C4-2B (cell line): Measurements from ENCODE around the gene NELL1.

ENCODE experiments used
- CTCF ChIP-seq: fragments of 450-650 bp; conservative IDR thresholded peaks from 2 replicates; pipeline ENCODE4 v1.5.1; 2017; ENCODE audit warnings: mild to moderate bottlenecking
- ZFX ChIP-seq: fragments of 450-650 bp; IDR thresholded peaks from 2 replicates; pipeline ENCODE4 v1.6.1; 2017

DNA sequence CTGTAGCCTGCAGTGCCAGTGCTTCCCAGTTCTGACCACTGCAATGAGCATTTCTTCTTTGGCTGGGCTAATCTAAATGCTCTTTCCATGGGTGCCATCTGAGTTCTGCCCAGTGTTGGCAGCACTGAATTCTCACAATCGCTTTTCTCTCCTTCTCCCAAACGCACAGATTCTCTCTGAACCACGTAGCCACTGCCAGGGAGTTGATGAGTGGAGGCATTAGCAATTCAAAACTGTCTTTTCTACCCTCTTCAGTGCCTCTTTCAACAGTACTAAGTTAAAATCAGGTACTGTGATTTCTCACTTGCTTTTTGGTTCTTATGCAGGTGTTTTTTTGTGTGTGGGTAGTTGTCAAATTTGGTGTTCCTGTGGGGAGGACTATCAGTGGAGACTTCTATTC lies 778.5 kb downstream of the NELL1 start:
- TF ChIP-seq CTCF (no peak), ZFX (no peak)
